DND-41 (cell line): ENCODE measurements around the gene SF3B3.
A peak's percentile ranks its signal among the peaks of the same experiment; 100 is the strongest.

Source experiments
- ATAC-seq: fragments of 200-7000 bp; cut with Tn5 transposase; 3 replicates; pipeline ENCODE4 v1.9.1; 2021; ENCODE audit warnings: low read depth; ENCODE audit not compliant: insufficient read depth
- DNase-seq: peaks from one replicate; pipeline ENCODE4 v3.0.0-alpha.2; 2020
- H2AFZ ChIP-seq: 2 replicates; pipeline ENCODE4 v1.6.0; 2012; ENCODE audit warnings: low read depth, low read length
- H3K27ac ChIP-seq: 2 replicates; pipeline ENCODE4 v1.5.1; 2012; ENCODE audit warnings: low read length, inconsistent platforms
- H3K27me3 ChIP-seq: fragments of 200-600 bp; sonication (generic); 2 replicates; pipeline ENCODE4 v1.6.0; 2012; ENCODE audit warnings: low read length, mild to moderate bottlenecking, inconsistent platforms; ENCODE audit not compliant: insufficient read depth, poor library complexity
- H3K36me3 ChIP-seq: 2 replicates; pipeline ENCODE4 v1.5.1; 2012; ENCODE audit warnings: low read length, inconsistent platforms; ENCODE audit not compliant: insufficient read depth
- H3K4me1 ChIP-seq: 2 replicates; pipeline ENCODE4 v1.5.1; 2012; ENCODE audit warnings: mild to moderate bottlenecking, low read length; ENCODE audit not compliant: insufficient read depth
- H3K4me2 ChIP-seq: 2 replicates; pipeline ENCODE4 v1.6.0; 2012; ENCODE audit warnings: mild to moderate bottlenecking, moderate library complexity, low read length, inconsistent platforms; ENCODE audit not compliant: insufficient read depth
- H3K4me3 ChIP-seq, 2 experiments: fragments of 200-600 bp in 1 of 2; shearing (Covaris generic) in 1 of 2; 2 replicates each; pipeline ENCODE4 v1.5.1; 2012 to 2016; ENCODE audit warnings: inconsistent platforms in 2 of 2, low read length in 2 of 2, mild to moderate bottlenecking in 2 of 2, low read depth in 1 of 2, moderate library complexity in 1 of 2
- H3K79me2 ChIP-seq: 2 replicates; pipeline ENCODE4 v1.6.0; 2012; ENCODE audit warnings: low read length, inconsistent platforms; ENCODE audit not compliant: insufficient read depth
- H3K9ac ChIP-seq: 2 replicates; pipeline ENCODE4 v1.6.0; 2012; ENCODE audit warnings: low read depth, mild to moderate bottlenecking, inconsistent platforms, low read length, moderate library complexity
- H3K9me3 ChIP-seq: 2 replicates; pipeline ENCODE4 v1.5.1; 2012; ENCODE audit warnings: low read length, moderate library complexity, mild to moderate bottlenecking, inconsistent platforms; ENCODE audit not compliant: insufficient read depth, severe bottlenecking
- H4K20me1 ChIP-seq: 2 replicates; pipeline ENCODE4 v1.6.0; 2012; ENCODE audit warnings: low read length; ENCODE audit not compliant: insufficient read depth
- EZH2 ChIP-seq: IDR thresholded peaks from 3 replicates; pipeline ENCODE4 v1.6.1; 2012; ENCODE audit warnings: borderline replicate concordance, low read depth, mild to moderate bottlenecking, moderate library complexity, low read length, inconsistent platforms; ENCODE audit not compliant: severe bottlenecking
- TF ChIP-seq, protein P1 (sequence below): IDR thresholded peaks from 2 replicates; pipeline ENCODE4 v1.5.1; 2012; ENCODE audit warnings: borderline replicate concordance, low read length, moderate library complexity, mild to moderate bottlenecking; ENCODE audit not compliant: poor library complexity, severe bottlenecking; ENCODE audit errors: extremely low read depth

The SF3B3 gene

DNA sequence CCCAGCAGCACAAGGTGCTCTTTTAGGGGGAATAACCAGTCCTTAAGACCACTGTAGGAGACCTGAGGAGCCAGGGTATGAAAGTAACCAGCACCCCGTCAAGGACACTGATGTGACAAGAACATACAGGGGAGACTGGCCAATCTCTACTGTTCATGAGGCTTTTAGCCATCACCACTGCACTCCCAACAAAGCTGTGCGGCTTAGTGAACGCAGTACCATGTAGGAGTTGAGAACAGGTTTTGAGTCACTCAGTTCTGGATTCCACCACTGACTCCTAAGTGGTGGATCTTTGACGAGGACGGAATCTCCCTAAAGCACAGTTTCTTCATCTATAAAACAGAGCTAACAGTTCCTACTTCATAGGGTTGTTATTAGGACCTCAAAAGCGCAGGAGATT, 27.1 kb upstream of the SF3B3 start:
- no peak for TF ChIP-seq EZH2
- TF ChIP-seq, protein P1, sequence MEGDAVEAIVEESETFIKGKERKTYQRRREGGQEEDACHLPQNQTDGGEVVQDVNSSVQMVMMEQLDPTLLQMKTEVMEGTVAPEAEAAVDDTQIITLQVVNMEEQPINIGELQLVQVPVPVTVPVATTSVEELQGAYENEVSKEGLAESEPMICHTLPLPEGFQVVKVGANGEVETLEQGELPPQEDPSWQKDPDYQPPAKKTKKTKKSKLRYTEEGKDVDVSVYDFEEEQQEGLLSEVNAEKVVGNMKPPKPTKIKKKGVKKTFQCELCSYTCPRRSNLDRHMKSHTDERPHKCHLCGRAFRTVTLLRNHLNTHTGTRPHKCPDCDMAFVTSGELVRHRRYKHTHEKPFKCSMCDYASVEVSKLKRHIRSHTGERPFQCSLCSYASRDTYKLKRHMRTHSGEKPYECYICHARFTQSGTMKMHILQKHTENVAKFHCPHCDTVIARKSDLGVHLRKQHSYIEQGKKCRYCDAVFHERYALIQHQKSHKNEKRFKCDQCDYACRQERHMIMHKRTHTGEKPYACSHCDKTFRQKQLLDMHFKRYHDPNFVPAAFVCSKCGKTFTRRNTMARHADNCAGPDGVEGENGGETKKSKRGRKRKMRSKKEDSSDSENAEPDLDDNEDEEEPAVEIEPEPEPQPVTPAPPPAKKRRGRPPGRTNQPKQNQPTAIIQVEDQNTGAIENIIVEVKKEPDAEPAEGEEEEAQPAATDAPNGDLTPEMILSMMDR: no peak
- H3K9me3 ChIP-seq: no peaks in the 10 kb centered on the region

DNA sequence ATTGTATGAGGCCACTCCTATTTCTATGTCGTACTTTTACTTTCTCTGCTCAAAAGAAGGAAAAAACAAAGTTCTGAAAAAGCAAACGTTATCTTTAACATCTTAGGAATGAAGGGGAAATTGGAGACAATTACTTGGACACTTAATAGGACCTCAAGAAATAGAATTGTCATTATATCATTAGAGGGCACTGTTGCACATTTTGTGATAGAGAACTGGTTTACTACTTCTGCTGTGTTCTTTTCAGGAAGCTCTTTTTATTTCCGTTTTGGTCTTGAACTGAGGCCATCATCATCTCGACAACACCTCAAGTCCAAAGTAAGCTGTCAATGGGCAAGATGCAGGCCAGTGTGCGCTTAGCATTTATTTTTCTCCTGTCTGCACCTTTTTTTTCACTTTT, 14.9 kb upstream of the SF3B3 start:
- DNase-seq (no peak), ATAC-seq (peak; percentile 50; the same call in 1 of the 3 replicates)
- no peak overlapping the region for H2AFZ ChIP-seq
- H3K79me2 ChIP-seq: no peaks in the 10 kb centered on the region
- no peak overlapping the region for H3K4me3 ChIP-seq
- TF ChIP-seq EZH2: no peak
- TF ChIP-seq, protein P1: peak; percentile 29
- H3K9ac ChIP-seq: no peak overlapping the region
- no peaks in the 10 kb centered on the region for H3K4me1 ChIP-seq
- no peak overlapping the region for H3K4me2 ChIP-seq
- H3K27me3 ChIP-seq: no peaks in the 10 kb centered on the region
- H4K20me1 ChIP-seq: no peaks in the 10 kb centered on the region
- no peaks in the 10 kb centered on the region for H3K9me3 ChIP-seq
- peaks cover 64% of the 10 kb centered on the region for H3K36me3 ChIP-seq
- H3K27ac ChIP-seq: no peak overlapping the region

More for the DNA sequence above, 27.1 kb upstream of the SF3B3 start:
- H2AFZ ChIP-seq: no peak overlapping the region
- H3K27me3 ChIP-seq: no peaks in the 10 kb centered on the region
- H4K20me1 ChIP-seq: no peaks in the 10 kb centered on the region
- no peaks in the 10 kb centered on the region for H3K79me2 ChIP-seq
- H3K27ac ChIP-seq: no peak overlapping the region
- no peaks in the 10 kb centered on the region for H3K4me1 ChIP-seq
- peaks cover 48% of the 10 kb centered on the region for H3K36me3 ChIP-seq
- no peak overlapping the region for H3K9ac ChIP-seq
- no peak overlapping the region for H3K4me3 ChIP-seq
- no peak for DNase-seq
- H3K4me2 ChIP-seq: no peak overlapping the region
- no peak for ATAC-seq

DNA sequence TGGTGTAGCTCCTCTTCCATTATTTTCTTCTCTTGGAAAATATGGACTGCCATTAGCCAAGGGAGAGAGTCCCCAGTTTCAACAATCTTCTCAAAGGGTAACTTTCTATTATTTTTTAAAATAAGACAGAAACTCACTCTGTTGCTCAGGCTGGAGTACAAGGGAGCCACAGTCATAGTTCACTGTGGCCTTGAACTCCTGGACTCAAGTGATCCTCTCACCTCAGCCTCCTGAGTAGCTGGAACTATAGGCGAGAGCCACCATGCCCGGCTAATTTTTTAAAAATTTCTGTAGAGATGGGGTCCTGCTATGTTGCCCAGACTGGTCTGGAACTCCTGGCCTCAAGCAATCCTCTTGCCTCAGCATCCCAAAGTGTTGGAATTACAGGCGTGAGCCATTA, 13.4 kb upstream of the SF3B3 start:
- no peak for DNase-seq
- H3K4me1 ChIP-seq: no peaks in the 10 kb centered on the region
- H4K20me1 ChIP-seq: no peaks in the 10 kb centered on the region
- no peaks in the 10 kb centered on the region for H3K9me3 ChIP-seq
- TF ChIP-seq, protein P1: no peak
- TF ChIP-seq EZH2: no peak
- no peak overlapping the region for H3K4me3 ChIP-seq
- H3K4me2 ChIP-seq: no peak overlapping the region
- no peak overlapping the region for H3K9ac ChIP-seq
- no peaks in the 10 kb centered on the region for H3K79me2 ChIP-seq
- no peak overlapping the region for H3K27ac ChIP-seq
- no peaks in the 10 kb centered on the region for H3K27me3 ChIP-seq
- H3K36me3 ChIP-seq: peaks cover 75% of the 10 kb centered on the region
- no peak overlapping the region for H2AFZ ChIP-seq
- no peak for ATAC-seq

DNA sequence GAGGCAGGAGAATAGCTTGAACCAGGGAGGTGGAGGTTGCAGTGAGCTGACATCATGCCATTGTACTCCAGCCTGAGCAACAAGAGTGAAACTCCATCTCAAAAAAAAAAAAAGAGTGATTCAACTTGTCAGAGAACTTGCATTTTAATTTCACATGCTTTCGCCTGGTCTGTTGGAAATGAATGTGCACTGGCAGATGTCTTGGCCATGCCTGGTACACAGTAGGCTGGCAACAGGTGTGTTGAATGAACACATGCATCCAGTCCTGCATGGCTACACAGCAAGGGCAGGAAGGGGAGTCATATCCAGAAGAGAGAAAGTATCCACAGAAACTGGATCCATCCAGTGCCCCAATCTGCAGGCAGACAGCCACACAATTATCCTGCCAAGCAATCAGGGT, 11.8 kb upstream of the SF3B3 start:
- Histone ChIP-seq H3K4me1 (no peaks in the 10 kb centered on the region), H3K9me3 (no peaks in the 10 kb centered on the region), H2AFZ (no peak overlapping the region), H3K27me3 (no peaks in the 10 kb centered on the region), H3K9ac (no peak overlapping the region), H3K4me3 (no peak overlapping the region), H3K79me2 (no peaks in the 10 kb centered on the region), H3K4me2 (no peak overlapping the region), H3K27ac (no peak overlapping the region), H3K36me3 (peaks cover 90% of the 10 kb centered on the region), H4K20me1 (no peaks in the 10 kb centered on the region)
- DNase-seq: no peak
- TF ChIP-seq, protein P1: no peak
- no peak for TF ChIP-seq EZH2
- ATAC-seq: no peak
